ENCODE measurements around the gene FBXW8.

Gene FBXW8

DNA sequence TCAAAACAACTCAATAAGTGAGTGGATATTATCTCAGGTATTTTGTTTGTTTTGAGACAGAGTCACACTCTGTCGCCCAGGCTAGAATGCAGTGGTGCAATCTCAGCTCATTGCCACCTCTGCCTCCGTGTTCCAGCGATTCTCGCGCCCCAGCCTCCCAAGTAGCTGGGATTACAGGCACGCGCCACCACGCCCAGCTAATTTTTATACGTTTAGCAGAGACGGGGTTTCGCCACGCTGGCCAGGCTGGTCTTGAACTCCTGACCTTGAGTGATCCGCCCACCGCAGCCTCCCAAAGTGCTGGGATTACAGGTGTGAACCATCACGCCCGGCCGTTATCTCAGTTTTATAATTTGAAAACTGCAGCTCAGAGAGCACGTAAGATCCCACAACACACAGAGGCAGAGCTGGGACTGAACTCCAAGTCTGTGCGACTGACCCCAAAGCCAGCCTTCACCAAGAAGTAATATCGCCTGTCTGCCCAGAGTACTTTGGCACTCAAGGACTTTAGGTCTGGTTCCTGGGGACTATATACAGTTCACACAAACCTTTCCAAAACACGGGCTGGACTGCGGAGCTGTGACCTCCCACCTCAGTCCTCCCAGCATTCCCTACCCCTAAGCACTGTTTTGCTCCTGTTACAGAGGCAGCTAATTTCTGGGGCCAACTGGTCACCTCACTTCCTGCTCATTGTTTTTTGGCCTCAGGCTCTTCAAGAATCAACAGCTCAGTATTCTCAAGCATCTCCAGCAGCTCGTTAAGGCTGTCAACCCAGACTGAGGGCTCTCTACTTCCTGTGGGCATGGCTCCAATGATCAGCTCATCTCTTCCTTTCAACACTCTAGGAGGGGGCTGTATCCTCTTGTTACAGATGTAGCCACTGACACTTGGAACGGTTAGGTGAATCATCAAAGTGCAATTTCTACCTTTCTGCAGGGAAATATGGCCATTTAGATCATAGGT is 165.9 kb downstream of the FBXW8 start:
- DNase-seq (ENCODE audit: low spot score): no peak

DNA sequence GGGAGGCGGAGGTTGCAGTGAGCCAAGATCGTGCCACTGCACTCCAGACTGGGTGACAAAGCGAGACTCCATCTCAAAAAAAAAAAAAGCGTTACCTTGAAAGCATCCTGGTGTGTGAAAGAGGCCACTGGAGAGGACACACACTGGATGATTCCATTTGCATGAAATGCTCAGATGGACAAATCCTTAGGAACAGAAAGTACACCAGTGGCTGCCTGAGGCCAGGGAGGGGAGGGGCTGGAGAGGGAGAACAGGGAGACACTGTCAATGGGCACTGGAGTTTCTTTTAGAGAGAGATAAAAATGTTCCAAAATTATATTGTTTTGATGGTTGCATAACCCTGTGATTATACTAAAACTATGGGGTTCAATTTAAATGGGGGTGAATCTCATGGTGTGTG is 168.7 kb downstream of the FBXW8 start:
- no peak for DNase-seq (ENCODE audit: low spot score)

- DNase-seq (ENCODE audit: low spot score): no peak
Observed at GRCh38 chr12:117080661-117081144, 170.0 kb downstream of the FBXW8 start.

Data from LoVo (cell line).